NCI-H510A (cell line): ENCODE measurements around the gene TOMM70.
"Not testable (repeated sequence)": the region's sequence is repeated elsewhere in the genome, so short reads cannot be mapped to it uniquely, and the experiment has no call there.

Experiments
- DNase-seq: peaks from one replicate; lab custom pipeline; 2025; lab: John Stamatoyannopoulos, UW

The TOMM70 gene

DNA sequence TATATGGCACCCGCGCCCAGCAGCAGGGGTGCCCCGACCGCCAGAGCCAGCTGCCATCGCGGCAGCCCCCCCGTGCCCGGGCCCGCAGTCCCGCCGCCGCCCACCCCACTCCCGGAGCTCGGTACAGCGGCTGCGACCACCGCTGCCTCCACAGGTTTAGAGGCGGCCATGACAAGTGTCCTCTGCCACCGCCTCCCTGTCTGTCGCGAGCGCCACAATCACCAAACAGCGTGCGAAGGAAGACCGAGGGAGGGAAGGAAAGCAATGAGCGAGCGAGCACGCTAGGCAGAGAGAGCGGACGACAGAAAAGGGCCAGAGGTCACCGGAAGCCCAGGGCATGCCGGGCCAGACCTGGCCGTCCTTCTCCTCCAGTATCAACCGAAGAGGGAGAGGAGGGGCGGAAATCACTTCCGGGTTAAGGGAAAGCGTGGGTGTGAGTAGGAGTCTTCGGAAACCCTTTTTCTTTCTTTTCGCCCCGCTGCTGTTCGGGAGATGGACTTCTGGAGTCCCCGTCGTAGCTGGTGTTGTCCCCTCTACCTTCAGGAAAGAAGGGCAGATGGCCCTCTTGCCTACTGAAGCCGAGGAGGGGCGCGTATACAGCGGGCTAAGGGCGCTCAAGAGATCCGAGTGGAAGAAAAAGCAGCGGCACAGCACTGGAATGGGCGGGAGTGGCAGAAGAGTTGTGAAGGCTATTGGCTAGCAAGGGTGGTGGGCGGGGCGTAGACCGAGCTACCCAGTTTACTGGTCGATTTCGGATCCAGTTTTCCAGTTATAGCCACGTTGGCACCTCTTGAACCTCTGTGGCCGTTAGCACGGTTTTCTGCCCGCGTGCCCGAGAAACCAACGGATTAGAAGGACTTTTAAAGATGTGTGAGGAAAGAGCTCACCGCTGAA is at the start of gene TOMM70, which contains the start of gene LNP1:
Gene TOMM70 (minus strand): TSS at position 310 of the 894 bp plus-strand sequence. CDS start 140 bp downstream, at position 170.
Gene LNP1 (plus strand): TSS at position 760 of the 894 bp plus-strand sequence. CDS start 28,191 bp downstream, outside the sequence.
- DNase-seq, result peak; percentile 91

DNA sequence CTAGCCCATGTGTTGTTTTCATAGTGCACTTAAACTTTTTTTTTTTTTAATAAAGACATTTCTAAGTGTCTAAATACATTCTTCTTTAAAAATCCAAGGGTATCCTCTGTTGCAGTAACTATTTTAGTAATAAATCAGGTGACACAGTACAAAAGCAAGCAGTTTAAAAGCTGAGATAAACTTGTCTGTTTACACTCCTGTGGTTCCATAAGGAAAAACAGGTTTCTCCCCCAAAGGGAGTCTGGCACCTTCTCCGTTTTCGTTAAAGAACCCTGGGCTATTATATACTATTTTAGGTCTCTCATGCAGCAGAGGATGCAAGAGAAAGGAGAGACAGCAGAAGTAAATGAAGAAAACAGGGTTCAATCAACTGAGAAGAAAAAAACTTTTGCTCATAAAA is 48.3 kb upstream of the TOMM70 start:
- DNase-seq, result no peak

DNA sequence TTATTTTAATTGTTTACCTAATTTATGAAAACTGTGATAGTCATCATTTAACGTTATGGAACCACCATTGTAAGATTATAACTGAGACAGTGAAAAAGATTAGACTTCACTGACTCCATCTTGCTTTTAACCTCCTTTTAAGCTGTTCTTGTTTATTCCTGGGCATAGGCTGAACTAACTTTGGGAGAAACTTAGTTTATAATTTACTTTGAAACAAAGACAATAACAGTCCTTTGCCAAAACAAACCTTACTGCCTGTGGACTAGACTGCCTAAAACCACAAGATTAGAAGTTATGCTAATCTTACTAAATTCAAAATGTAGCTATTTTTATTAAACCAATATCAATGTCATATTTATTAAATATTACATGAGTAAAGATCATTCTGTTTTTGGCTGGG is 47.2 kb upstream of the TOMM70 start:
- no peak for DNase-seq

DNA sequence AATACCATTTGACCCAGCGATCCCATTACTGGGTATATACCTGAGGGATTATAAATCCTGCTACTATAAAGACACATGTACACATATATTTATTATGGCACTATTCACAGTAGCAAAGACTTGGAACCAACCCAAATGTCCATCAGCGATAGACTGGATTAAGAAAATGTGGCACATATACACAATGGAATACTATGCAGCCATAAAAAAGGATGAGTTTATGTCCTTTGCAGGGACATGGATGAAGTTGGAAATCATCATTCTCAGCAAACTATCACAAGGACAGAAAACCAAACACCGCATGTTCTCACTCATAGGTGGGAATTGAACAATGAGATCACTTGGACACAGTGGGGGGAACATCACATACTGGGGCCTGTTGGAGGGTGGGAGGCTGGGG is 46.2 kb upstream of the TOMM70 start:
- not testable (repeated sequence) for DNase-seq

DNA sequence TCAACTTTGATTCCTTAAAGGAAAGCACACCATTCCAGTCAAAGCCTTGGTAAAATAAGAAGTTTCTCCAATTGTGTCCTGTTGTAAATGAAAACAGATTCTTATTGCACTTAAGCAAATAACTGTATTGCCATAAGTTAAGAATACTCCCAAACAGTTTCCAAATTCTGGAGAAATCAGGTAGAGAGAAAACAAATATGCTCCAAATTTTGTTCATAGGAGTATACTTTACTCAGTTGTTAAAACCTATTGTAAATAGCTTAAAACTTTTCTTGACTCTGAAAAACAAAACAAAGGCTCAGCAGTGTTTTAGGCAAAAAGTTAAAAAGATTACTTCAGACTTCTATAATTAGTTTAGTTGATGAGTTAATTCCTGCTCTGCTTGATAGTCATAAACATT is 42.8 kb upstream of the TOMM70 start:
- no peak for DNase-seq

DNA sequence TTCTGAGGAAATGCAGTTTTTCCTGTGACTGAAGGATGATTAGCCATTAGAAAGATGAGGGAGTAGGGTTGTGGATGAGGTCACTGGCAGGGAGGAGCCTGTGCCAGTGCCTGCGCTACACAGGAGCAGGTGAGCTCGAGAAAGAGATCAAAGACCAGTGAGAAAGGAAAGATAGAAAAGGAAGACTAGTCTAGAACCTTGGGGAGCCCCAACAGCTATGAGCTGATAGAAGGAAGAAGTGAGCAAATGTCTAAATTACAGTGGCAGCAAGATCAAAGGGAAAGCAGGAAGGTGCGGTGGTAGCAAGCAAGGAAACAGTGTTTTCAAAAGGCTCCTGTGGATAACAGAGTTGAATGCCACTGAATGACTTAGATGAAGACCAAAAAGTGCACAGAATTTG is 40.0 kb upstream of the TOMM70 start:
- no peak for DNase-seq

DNA sequence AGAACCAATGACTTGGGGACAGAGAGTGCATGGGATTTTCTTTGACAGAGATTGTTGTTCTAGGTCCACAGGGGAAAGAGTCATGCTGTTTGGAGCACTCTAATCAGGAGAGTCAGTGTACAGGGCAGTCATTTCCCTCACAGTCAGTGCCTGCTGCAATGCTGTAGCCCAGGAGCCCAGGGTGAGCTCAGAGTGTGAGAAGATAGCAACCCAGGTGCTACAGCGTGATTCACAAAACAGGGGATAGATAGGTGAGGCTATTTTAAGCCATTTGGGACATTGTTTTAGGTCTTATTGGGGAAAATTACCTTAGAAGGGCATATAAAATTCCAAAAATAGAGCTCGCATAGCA is 37.7 kb upstream of the TOMM70 start:
- DNase-seq, result no peak

DNA sequence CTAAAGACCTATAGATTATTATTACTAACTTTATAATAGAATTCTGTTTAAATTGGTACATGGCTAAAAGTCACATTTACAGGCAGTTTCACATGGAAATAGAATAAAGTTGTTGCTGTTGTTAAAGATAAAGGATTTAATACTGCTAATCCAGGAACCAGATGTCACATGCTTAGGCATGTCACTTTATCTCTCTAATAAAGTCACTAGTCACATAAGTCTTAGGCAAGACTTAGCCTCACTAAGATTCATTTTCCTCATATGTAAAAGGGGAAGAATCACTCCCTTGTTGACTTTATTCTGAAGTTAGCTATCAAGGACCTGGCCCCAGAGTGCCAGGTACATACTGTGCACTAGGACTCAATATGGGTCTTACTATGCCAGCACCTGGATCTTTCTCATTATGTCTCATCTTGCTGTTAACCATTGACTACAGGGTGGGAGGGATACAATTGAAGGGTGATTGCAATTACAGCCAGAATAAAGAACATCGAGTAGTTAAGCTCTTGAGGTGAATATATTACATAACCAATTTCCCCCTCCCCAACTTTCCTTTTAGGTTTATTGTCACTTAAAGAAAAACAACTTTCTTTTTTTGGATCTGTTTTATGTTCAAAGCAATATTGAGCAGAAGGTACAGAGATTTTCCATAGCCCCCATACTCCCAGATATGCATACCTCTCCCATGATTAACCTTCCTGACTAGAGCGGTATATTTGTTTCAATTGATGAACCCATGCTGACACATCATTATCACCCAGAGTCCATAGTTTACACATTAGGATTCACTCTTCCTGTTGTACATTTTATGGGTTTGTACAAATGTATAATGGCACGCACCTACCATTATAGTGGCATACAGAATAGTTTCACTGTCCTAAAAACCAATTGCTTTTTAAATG is 37.1 kb upstream of the TOMM70 start:
- no peak for DNase-seq

DNA sequence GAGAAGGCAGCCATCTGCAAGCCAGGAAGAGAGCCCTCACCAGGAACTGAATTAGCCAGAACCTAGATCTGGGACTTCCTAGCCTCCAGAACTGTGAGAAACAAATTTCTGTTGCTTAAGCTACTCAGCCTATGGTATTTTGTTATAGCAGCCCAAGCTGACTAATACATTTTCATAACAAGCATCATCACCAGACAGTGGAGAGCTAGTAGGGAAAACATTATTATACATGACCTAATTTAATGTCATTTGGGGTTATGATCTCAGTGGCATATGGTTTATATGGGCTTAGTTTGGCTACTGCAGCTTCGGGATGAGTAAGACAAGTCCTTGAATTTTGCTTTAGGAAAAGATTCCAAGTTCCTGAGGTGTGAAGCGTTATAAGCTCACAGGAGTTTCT is 36.1 kb upstream of the TOMM70 start:
- DNase-seq, result no peak

DNA sequence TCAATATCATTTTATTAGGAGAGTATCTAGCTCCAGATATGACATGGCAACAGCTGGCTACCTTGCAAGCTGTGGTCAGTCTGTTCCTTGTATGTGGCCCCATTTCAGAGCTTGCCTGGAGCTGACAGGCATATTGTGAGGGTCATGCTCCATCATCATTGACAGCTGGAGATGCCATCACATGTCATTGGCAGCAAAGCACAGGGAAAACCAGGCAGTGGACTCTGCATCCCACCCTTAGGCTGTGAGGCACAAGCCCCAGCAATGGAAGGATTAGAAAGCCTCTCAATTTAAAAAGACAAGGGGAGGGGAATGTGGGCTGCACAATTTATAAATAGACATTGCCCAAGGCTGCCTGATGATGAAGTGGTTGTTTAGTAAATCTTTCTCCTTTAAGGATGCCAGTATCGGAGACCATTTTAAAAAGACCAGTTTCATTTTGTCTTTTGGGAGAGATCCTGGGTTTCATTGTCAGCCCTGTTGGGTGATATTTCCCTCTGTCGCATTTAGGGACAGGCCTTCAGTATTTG is 28.4 kb upstream of the TOMM70 start:
- no peak for DNase-seq

DNA sequence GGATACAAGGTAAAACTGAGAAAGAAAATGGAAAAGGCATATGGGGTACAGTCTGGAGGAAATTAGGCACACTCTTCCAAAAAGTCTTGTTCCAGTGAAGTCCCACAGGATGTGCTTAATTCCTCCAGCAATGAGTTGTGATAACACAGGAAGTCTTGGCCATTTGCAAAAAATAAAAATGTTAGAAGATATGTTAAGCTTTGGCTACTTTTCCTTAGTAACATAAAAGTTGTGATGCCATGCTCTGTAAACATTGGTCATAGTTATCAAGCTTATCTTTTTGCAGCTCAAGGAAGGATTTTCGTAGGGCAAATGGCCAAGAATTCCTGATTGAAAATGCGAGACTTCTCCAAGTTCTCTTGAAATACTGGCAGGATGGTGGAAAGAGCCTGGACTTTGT is 26.8 kb upstream of the TOMM70 start:
- no peak for DNase-seq

DNA sequence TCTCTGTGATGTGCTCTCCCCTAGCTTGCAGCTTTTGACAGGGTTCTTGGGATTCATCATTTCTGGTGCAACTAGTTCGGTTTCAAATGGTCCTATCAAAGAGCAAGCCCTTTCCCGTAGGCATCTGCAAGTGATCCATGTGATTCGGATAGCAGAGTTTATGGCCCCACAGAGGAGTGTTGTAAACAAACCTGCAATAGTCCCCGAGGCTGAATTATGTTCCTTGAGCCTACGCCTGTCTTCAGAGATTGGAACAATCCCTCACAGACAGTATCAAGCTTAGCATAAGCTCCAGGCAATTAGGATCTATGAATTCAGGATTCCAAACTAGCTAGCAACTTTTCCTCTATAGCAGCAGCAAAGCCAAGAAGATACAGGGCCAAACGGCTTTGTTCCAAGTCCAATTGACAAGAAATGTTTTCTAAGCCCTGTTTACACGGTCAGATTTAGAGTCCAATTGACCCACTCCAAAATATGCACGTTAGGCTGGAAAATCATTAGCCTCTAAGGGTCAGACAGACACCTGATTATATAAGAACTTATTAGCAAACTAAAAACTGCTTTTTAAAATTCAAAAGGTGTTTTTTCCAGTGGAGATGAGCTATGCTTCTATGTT is 25.3 kb upstream of the TOMM70 start:
- DNase-seq, result no peak

DNA sequence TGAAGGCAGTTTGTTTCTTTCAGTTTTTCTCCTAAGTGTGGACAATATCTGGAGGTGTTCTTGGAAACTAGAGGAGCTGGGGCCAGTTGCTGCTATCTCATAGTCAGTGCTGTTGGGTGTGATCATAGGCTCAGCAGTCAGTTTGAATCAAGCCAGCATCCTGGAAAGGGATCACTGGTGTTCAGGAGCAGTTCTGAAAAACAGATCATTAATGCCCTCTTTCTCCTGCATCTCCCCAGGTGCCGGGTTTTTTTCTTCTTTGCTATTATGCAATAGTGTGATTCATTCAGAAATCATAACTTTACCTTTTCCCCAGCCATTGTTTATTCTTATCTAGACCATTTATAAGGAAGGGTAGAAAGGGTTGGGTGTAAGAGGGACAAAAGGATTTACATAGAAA is 24.4 kb upstream of the TOMM70 start:
- DNase-seq, result no peak

DNA sequence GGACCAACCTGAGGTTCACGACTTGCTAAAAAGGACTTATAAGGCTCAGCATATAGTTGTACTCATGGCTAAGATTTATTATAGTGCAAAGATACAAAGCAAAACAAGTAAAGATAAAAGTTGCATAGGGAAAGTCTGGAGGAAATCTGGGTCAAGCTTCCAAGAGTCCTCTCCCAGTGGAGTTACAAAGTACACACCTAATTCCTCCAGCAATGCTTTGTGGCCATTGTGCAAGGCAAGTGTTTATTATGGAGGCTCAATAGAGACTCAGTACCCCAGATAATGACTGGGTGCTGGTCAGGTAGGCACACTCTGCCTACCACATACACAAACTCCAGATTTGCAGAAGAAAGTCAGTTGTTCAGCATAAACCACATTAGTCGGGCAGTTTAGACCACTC is 23.4 kb upstream of the TOMM70 start:
- no peak for DNase-seq

DNA sequence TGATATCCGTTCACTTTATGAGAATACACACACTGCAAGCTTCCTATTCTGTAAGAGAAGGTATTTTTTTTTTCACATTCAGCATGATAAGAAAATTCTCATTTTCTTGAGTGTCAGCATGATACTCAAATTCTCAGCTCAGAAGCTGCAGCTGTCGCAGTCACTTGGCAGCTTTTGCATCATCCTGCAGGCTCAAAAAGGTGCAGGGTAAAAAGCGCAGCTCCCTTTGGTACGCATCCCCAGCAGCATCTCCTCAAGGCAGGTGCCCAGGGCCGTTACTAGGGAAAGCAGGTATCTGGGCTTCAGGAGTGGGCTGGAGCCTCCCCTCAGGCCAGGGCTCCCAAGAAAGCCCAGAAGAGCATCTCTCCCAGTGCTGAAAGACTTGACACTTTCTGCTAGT is 22.7 kb upstream of the TOMM70 start:
- DNase-seq, result no peak

DNA sequence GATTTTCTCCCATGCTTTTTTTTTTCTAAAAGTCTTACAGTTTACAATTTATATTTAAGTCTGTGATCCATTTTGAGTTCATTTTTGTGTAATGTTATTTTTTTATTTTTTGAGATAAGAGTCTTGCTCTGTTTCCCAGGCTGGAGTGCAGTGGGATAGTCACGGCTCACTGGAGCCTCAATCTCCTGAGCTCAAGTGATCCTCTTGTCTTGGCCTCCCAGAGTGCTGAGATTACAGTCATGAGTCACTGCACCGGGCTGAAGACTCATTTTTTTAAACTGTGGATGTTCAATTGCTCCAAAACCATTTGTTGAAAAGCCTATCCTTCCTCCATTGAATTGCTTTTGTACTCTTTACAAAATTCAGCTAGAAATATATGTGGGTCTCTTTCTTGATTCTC is 20.0 kb upstream of the TOMM70 start:
- DNase-seq, result no peak

DNA sequence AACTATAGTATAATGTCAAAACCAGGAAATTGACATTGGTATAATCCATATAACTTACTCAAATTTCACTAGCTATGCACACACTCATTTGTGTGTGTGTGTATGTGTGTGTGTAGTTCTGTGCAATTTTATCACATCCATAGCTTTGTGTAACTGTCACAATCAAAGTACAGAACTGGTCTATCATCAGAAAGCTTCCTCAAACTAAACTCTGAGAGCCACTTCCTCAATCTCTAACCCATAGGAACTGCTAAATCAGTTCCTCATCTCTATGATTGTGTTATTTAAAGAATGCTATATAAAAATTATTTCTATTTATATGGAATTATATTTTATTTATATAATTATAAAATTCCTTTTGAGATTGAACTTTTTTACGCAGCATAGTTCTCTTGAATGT is 18.5 kb upstream of the TOMM70 start:
- no peak for DNase-seq

DNA sequence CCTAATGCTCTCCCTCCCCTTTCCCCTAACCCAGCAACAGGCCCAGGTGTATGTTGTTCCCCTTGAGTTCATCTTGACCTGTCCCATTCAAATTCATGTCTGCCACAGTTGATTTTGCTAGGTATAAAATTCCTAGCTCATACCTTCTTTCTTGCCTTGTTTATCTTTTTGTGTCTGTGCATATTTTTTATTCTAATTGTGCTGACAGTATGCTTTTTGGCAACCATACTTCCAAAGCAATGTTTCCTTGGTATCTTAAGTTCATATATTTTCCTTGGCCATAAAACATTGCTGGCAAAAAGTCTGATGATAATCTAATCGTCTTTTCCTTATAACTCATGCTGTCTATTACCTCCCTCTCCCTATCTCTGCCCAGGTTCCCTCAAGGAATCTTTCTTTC is 16.0 kb upstream of the TOMM70 start:
- DNase-seq, result no peak

DNA sequence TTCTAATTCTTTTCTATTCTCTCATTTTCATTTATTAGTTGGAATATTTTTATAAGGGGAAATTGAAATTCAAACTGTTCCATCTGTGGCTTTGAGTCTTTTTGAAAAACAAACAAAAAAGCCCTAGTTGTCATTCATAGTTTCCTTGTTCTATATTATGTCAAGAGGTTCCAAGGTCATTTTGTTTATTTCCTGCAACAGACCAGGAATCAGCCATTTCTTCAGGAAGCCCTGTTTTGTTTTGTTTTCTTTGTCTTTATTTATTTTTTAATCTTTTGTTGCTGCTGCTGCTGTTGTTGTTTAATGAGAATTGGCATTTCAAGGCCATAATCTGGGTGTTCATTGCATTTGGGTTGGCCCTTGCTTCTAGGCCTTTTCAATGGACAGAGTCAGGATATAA is 15.3 kb upstream of the TOMM70 start:
- DNase-seq, result no peak

DNA sequence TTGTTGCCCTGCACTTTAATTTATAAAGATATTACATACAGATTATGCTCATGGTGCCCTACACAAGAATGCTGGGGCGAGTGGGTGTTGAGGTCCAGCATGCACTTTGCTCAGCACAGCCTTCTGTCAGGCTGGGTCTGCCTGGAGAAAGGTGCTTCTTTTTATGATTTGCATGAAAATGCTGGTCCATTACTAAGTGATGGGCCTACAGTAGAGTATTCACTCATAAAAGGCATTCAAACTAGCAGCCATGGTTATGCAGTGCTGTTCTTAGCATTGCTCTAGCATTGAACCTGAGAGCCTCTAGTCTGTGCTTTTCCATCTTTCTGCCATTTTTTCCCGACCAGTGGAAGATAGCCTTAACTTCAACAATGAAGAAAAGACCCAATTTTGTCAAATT is 12.7 kb upstream of the TOMM70 start:
- DNase-seq, result no peak

DNA sequence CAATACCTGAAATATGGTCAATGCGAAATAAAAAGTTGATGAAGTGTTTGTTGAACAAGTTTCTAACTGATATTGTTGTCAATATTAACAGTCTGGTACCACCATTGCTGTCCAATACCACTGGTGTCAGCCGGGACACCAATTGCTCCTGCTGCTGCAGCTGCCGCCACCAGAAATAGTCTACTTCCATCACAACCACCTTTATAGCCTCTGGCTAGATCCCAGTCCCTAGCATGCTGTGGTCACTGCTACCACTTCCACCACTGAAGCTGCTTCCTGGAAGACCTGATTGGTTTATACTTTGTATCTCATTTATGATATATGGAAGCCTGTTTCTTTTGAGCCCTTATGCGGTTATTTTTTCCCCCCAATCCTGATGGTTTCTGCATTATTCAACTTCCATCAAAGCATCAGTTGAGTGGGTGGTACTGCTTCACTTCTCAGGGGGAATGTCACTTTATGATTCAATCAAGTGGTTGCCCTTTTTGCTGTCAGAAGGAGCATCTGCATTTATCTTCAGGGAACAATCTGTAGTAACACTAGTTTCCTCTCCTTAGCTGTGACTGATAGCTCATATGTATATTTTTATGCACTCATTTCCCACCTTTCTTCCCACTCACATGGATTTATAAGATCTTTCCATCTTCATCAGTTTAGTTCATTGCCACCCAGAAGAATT is 12.2 kb upstream of the TOMM70 start:
- no peak for DNase-seq
